Kidney (tissue), 14 donors: ENCODE data around the gene ATXN10. TPM values are rescaled to one million over a fixed set of nuclear protein-coding genes. Genes with fewer than 3 reads are reported as not detected.

Experiments
- DNase-seq, 5 donors: peaks; one replicate each; pipeline ENCODE4 v3.0.0-alpha.2; 2013 to 2020
- FAIRE-seq: peaks from 2 replicates; lab custom pipeline; 2012; peaks lifted over from hg19 to GRCh38; lab: Jason Lieb, UNC
- H3K27ac ChIP-seq, 2 donors: one replicate each; pipeline ENCODE4 v1.7.0; 2013; ENCODE audit warnings: low read depth in 2 of 2, low read length in 2 of 2, inconsistent platforms in 1 of 2
- H3K27me3 ChIP-seq: one replicate; pipeline ENCODE4 v1.7.1; 2013; ENCODE audit warnings: low read length, inconsistent platforms; ENCODE audit not compliant: control insufficient read depth, insufficient read depth
- H3K36me3 ChIP-seq, 3 donors: one replicate each; pipeline versions ENCODE4 v1.7.0 to v1.7.1; 2013; ENCODE audit warnings: low read length in 3 of 3, control low read depth in 1 of 3, inconsistent platforms in 1 of 3; ENCODE audit not compliant: insufficient read depth in 3 of 3, control insufficient read depth in 2 of 3
- H3K4me1 ChIP-seq, 3 donors: one replicate each; pipeline versions ENCODE4 v1.7.0 to v1.7.1; 2013; ENCODE audit warnings: low read length in 3 of 3, inconsistent platforms in 1 of 3, low read depth in 1 of 3; ENCODE audit not compliant: control insufficient read depth in 2 of 3, insufficient read depth in 2 of 3
- H3K4me3 ChIP-seq, 3 donors: one replicate each; pipeline versions ENCODE4 v1.7.0 to v1.8.1; 2013; ENCODE audit warnings: low read length in 3 of 3, control low read depth in 1 of 3, inconsistent platforms in 1 of 3
- H3K9ac ChIP-seq, 3 donors: one replicate each; pipeline versions ENCODE4 v1.7.0 to v1.7.1; 2013; ENCODE audit warnings: low read length in 3 of 3, control low read depth in 1 of 3, inconsistent platforms in 1 of 3
- H3K9me3 ChIP-seq, 3 donors: one replicate each; pipeline versions ENCODE4 v1.7.0 to v1.7.1; 2013; ENCODE audit warnings: low read length in 3 of 3, control low read depth in 1 of 3, inconsistent platforms in 1 of 3; ENCODE audit not compliant: control insufficient read depth in 2 of 3, insufficient read depth in 1 of 3
- CTCF ChIP-seq: IDR thresholded peaks from 3 replicates; pipeline ENCODE4 v1.5.1; 2012; ENCODE audit warnings: mild to moderate bottlenecking, moderate library complexity, borderline replicate concordance; ENCODE audit not compliant: insufficient read depth; ENCODE audit errors: extremely low read depth
- intact Hi-C: fragments of 100-400 bp; cut with DNase I; formaldehyde crosslinking; loops from one replicate; pipeline ENCODE4 v1.11.1; 2022
- polyA plus RNA-seq: library from polyadenylated mRNA; stranded (reverse); fragments of 350-450 nt; fragmentation: Illumina TruSeq; extraction: RNeasy Lipid Tissue Mini Kit (QIAGEN cat#74804); gene quantifications from one replicate; pipeline ENCODE4 v1.2.3, GENCODE V29; 2014; ENCODE audit warnings: low read depth, low replicate concordance; ENCODE audit not compliant: insufficient read depth
- total RNA-seq: library from RNA; stranded (reverse); fragmentation: NEBNext Ultra II Directional; extraction: Animal tissue kit (Norgen Biotek cat#: 25700); gene quantifications from one replicate; pipeline ENCODE4 v1.2.1, GENCODE V29; 2021
- donor health status: control.
- donor health status: control.
- donor health status: control.
- donor health status: control.
- donor health status: control.
- donor health status: DM: yes; HTN: yes; CAD: no.
- donor health status: Normal renal cell carcinoma (clear cell type).

Gene ATXN10
- total and polyA plus RNA-seq, 2 donors from 2014 or later: 121 to 142 TPM

GRCh38 chr22:45805413-45805812 is 133.8 kb downstream of the ATXN10 start:
- no peaks in the 10 kb centered on the region for H3K27me3 ChIP-seq
- no peaks in the 10 kb centered on the region for H3K9me3 ChIP-seq
- peaks cover 0 to 7% (median 6%) of the 10 kb centered on the region in 3 donors for H3K36me3 ChIP-seq
- H3K4me3 ChIP-seq: no peak overlapping the region
- no peaks in the 10 kb centered on the region for H3K4me1 ChIP-seq
- no peak for TF ChIP-seq CTCF
- FAIRE-seq (no peak), DNase-seq (no peak)
- no peak overlapping the region for H3K9ac ChIP-seq
- H3K27ac ChIP-seq: no peak overlapping the region
- intact Hi-C loops: no loop called here

GRCh38 chr22:45807156-45807915 is 135.7 kb downstream of the ATXN10 start:
- H3K27me3 ChIP-seq: no peaks in the 10 kb centered on the region
- H3K36me3 ChIP-seq: peaks cover 4 to 16% (median 13%) of the 10 kb centered on the region in 3 donors
- no peak overlapping the region for H3K27ac ChIP-seq
- DNase-seq (no peak), FAIRE-seq (no peak)
- intact Hi-C loops: no loop called here
- no peak overlapping the region for H3K4me3 ChIP-seq
- no peak for TF ChIP-seq CTCF
- H3K4me1 ChIP-seq: no peaks in the 10 kb centered on the region
- no peaks in the 10 kb centered on the region for H3K9me3 ChIP-seq
- no peak overlapping the region for H3K9ac ChIP-seq

- H3K9me3 ChIP-seq: no peaks in the 10 kb centered on the region
- FAIRE-seq (no peak), DNase-seq (no peak)
- no peaks in the 10 kb centered on the region for H3K27me3 ChIP-seq
- no peak overlapping the region for H3K27ac ChIP-seq
- peaks cover 0 to 4% (median 3%) of the 10 kb centered on the region in 3 donors for H3K4me1 ChIP-seq
- intact Hi-C loops: no loop called here
- TF ChIP-seq CTCF: no peak
- no peak overlapping the region for H3K9ac ChIP-seq
- peaks cover 7 to 22% (median 13%) of the 10 kb centered on the region in 3 donors for H3K36me3 ChIP-seq
- H3K4me3 ChIP-seq: no peak overlapping the region
These were observed 141.3 kb downstream of the ATXN10 start for GRCh38 chr22:45812910-45813309.
